GM12878 (cell line): ENCODE measurements around the gene HCRT. TPM values are rescaled to one million over a fixed set of nuclear protein-coding genes. Genes with fewer than 3 reads are reported as not detected.

ENCODE experiments used
- ATF7 ChIP-seq: fragments of 450-650 bp; IDR thresholded peaks from 2 replicates; pipeline ENCODE4 v1.6.1; 2016; ENCODE audit warnings: low read depth, mild to moderate bottlenecking
- BMI1 ChIP-seq: fragments of 450-650 bp; IDR thresholded peaks from 2 replicates; pipeline ENCODE4 v1.6.1; 2016; ENCODE audit warnings: mild to moderate bottlenecking, moderate library complexity, borderline replicate concordance
- FOS ChIP-seq: IDR thresholded peaks from 3 replicates; pipeline ENCODE4 v1.6.1; 2011; ENCODE audit warnings: borderline replicate concordance; ENCODE audit not compliant: insufficient read length; ENCODE audit errors: extremely low read depth
- TCF7 ChIP-seq: IDR thresholded peaks from 2 replicates; pipeline ENCODE4 v1.6.1; 2014; ENCODE audit warnings: antibody characterized with exemption, borderline replicate concordance
- polyA plus RNA-seq, 11 experiments: library from polyadenylated mRNA; depleted of rRNA in 4 of 11; unstranded in 6 of 11; stranded (reverse) in 5 of 11; fragments of >200 nt; fragmentation: Nextera tagmentation in 4 of 11; fragmentation: Illumina TruSeq in 1 of 11; extraction: Ambion mirVana in 4 of 11; extraction: Trizol in 1 of 11; gene quantifications; 1 replicate in 1 of 11; 2 replicates in 10 of 11; pipeline versions ENCODE4 v1.2.1 to v1.2.3, GENCODE V29; 2011 to 2016; ENCODE audit warnings: inconsistent platforms in 2 of 11, missing spikeins in 2 of 11, low read depth in 1 of 11
- total RNA-seq, 4 experiments: library from RNA; depleted of rRNA in 3 of 4; stranded (reverse); fragments of >200 nt in 3 of 4; fragmentation: Illumina TruSeq in 1 of 4; extraction: Trizol in 1 of 4; gene quantifications; 2 replicates each; pipeline versions ENCODE4 v1.2.1 to v1.2.3, GENCODE V29; 2013 to 2021
- TF ChIP-seq, protein P1 (sequence below): fragments of 450-650 bp; formaldehyde crosslinking; IDR thresholded peaks from 2 replicates; pipeline ENCODE4 v1.4.0; 2020; ENCODE audit warnings: mild to moderate bottlenecking, moderate library complexity
- TF ChIP-seq, protein P2 (sequence below): fragments of 450-650 bp; IDR thresholded peaks from 2 replicates; pipeline ENCODE4 v1.6.1; 2017; ENCODE audit warnings: mild to moderate bottlenecking
- TF ChIP-seq, protein P3 (sequence below): IDR thresholded peaks from 2 replicates; pipeline ENCODE4 v1.6.1; 2011; ENCODE audit warnings: low read depth, mild to moderate bottlenecking, low read length, moderate library complexity, borderline replicate concordance; ENCODE audit errors: extremely low read depth

The HCRT gene
- total and polyA plus RNA-seq, 10 of the 15 experiments (the other 5 are each of a cell fraction or from before 2014, with no cell fraction given): 0.41 TPM; not detected in 9

DNA sequence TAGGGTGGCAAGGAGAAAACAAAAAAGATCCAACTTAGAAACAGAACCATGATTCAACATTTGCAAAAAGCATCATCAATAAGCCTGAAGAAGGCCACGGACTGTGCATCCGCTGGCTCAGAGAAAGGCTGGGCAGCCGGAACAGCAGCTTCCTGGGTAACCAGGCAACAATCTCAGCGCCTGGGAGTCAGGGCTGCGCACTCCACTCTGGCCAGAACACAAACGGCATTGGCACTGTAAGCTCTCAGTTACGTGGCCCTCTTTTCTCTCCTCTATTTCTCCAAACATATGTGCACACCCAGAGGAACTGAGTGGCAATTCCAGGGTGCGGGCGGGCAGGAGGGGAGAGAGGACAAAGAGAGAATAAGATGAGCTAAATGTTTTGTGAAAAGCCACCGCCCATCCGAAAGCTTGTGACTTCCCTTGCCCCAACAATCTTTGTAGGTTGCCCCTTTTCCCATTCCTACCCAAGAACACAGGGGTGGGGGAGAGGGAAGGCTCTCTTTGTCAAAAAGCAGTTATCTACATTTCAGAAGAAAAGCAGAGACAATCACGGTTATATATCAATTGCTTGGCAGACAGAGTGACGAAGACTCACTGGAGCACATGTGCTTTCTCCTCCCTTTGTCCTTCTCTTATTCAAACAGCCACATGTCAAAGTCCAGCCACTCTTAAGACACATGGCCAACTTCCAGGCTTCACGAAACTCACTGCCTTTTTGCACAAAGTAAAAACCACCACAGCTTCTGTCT is 15.6 kb upstream of the HCRT start (continued):
- TF ChIP-seq ATF7: no peak
- TF ChIP-seq, protein P1, sequence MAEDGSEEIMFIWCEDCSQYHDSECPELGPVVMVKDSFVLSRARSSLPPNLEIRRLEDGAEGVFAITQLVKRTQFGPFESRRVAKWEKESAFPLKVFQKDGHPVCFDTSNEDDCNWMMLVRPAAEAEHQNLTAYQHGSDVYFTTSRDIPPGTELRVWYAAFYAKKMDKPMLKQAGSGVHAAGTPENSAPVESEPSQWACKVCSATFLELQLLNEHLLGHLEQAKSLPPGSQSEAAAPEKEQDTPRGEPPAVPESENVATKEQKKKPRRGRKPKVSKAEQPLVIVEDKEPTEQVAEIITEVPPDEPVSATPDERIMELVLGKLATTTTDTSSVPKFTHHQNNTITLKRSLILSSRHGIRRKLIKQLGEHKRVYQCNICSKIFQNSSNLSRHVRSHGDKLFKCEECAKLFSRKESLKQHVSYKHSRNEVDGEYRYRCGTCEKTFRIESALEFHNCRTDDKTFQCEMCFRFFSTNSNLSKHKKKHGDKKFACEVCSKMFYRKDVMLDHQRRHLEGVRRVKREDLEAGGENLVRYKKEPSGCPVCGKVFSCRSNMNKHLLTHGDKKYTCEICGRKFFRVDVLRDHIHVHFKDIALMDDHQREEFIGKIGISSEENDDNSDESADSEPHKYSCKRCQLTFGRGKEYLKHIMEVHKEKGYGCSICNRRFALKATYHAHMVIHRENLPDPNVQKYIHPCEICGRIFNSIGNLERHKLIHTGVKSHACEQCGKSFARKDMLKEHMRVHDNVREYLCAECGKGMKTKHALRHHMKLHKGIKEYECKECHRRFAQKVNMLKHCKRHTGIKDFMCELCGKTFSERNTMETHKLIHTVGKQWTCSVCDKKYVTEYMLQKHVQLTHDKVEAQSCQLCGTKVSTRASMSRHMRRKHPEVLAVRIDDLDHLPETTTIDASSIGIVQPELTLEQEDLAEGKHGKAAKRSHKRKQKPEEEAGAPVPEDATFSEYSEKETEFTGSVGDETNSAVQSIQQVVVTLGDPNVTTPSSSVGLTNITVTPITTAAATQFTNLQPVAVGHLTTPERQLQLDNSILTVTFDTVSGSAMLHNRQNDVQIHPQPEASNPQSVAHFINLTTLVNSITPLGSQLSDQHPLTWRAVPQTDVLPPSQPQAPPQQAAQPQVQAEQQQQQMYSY (CRISPR knock-in tag): no peak
- TF ChIP-seq, protein P2, sequence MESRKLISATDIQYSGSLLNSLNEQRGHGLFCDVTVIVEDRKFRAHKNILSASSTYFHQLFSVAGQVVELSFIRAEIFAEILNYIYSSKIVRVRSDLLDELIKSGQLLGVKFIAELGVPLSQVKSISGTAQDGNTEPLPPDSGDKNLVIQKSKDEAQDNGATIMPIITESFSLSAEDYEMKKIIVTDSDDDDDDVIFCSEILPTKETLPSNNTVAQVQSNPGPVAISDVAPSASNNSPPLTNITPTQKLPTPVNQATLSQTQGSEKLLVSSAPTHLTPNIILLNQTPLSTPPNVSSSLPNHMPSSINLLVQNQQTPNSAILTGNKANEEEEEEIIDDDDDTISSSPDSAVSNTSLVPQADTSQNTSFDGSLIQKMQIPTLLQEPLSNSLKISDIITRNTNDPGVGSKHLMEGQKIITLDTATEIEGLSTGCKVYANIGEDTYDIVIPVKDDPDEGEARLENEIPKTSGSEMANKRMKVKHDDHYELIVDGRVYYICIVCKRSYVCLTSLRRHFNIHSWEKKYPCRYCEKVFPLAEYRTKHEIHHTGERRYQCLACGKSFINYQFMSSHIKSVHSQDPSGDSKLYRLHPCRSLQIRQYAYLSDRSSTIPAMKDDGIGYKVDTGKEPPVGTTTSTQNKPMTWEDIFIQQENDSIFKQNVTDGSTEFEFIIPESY: no peak
- TF ChIP-seq, protein P3, sequence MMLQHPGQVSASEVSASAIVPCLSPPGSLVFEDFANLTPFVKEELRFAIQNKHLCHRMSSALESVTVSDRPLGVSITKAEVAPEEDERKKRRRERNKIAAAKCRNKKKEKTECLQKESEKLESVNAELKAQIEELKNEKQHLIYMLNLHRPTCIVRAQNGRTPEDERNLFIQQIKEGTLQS: no peak
- TF ChIP-seq TCF7: no peak
- no peak for TF ChIP-seq BMI1
- TF ChIP-seq FOS: no peak
